GM12878 (cell line): ENCODE measurements around the gene LY9. TPM values are rescaled to one million over a fixed set of nuclear protein-coding genes. Genes with fewer than 3 reads are reported as not detected.

ENCODE experiments used
- BMI1 ChIP-seq: fragments of 450-650 bp; IDR thresholded peaks from 2 replicates; pipeline ENCODE4 v1.6.1; 2016; ENCODE audit warnings: mild to moderate bottlenecking, moderate library complexity, borderline replicate concordance
- DPF2 ChIP-seq: fragments of 450-650 bp; IDR thresholded peaks from 2 replicates; pipeline ENCODE4 v1.6.1; 2017; ENCODE audit warnings: mild to moderate bottlenecking
- EED ChIP-seq: sonication (generic); IDR thresholded peaks from 2 replicates; pipeline ENCODE4 v1.6.1; 2016; ENCODE audit warnings: antibody characterized with exemption, low read depth
- ESRRA ChIP-seq: IDR thresholded peaks from 2 replicates; pipeline ENCODE4 v1.6.1; 2012; ENCODE audit warnings: mild to moderate bottlenecking, low read length, improper control_type of control experiment
- EZH2 ChIP-seq: IDR thresholded peaks from 2 replicates; pipeline ENCODE4 v1.6.1; 2012; ENCODE audit warnings: low read depth, mild to moderate bottlenecking, control low read depth, inconsistent platforms, low read length, borderline replicate concordance; ENCODE audit not compliant: control insufficient read depth
- FOXK2 ChIP-seq: fragments of 450-650 bp; IDR thresholded peaks from 2 replicates; pipeline ENCODE4 v1.6.1; 2017; ENCODE audit warnings: mild to moderate bottlenecking, moderate library complexity
- HDAC2 ChIP-seq: fragments of 200-600 bp; sonication (generic); IDR thresholded peaks from 2 replicates; pipeline ENCODE4 v1.6.1; 2017
- IKZF2 ChIP-seq, 2 experiments: fragments of 450-650 bp; IDR thresholded peaks; 2 replicates each; pipeline ENCODE4 v1.6.1; 2017; ENCODE audit warnings: mild to moderate bottlenecking in 2 of 2, moderate library complexity in 2 of 2
- KDM1A ChIP-seq: fragments of 200-600 bp; sonication (generic); IDR thresholded peaks from 2 replicates; pipeline ENCODE4 v1.6.1; 2016; ENCODE audit warnings: borderline replicate concordance
- PAX8 ChIP-seq: fragments of 450-650 bp; IDR thresholded peaks from 2 replicates; pipeline ENCODE4 v1.6.1; 2017; ENCODE audit warnings: mild to moderate bottlenecking, moderate library complexity
- RAD21 ChIP-seq: IDR thresholded peaks from 2 replicates; pipeline ENCODE4 v1.6.1; 2011; ENCODE audit warnings: mild to moderate bottlenecking, low read depth, low read length, moderate library complexity; ENCODE audit not compliant: insufficient read depth
- RBBP5 ChIP-seq: fragments of 200-600 bp; sonication (generic); conservative IDR thresholded peaks from 2 replicates; pipeline ENCODE4 v1.6.1; 2016
- SRF ChIP-seq, 2 experiments: IDR thresholded peaks; 2 replicates each; pipeline ENCODE4 v1.6.1; 2011; ENCODE audit warnings: low read depth in 2 of 2, low read length in 2 of 2, mild to moderate bottlenecking in 1 of 2, moderate library complexity in 1 of 2
- SUPT20H ChIP-seq: IDR thresholded peaks from 2 replicates; pipeline ENCODE4 v1.6.1; 2011; ENCODE audit warnings: low read depth, mild to moderate bottlenecking, low read length, moderate library complexity, borderline replicate concordance; ENCODE audit not compliant: control insufficient read depth
- TAF1 ChIP-seq: IDR thresholded peaks from 2 replicates; pipeline ENCODE4 v1.6.1; 2011; ENCODE audit warnings: mild to moderate bottlenecking, low read depth, low read length, borderline replicate concordance
- WRNIP1 ChIP-seq: IDR thresholded peaks from 2 replicates; pipeline ENCODE4 v1.6.1; 2011; ENCODE audit warnings: low read depth, low read length, improper control_type of control experiment, borderline replicate concordance
- ZBED1 ChIP-seq: IDR thresholded peaks from 2 replicates; pipeline ENCODE4 v1.6.1; 2016; ENCODE audit warnings: borderline replicate concordance
- ZNF217 ChIP-seq: fragments of 450-650 bp; IDR thresholded peaks from 2 replicates; pipeline ENCODE4 v1.6.1; 2017; ENCODE audit warnings: antibody characterized with exemption, mild to moderate bottlenecking
- polyA plus RNA-seq, 11 experiments: library from polyadenylated mRNA; depleted of rRNA in 4 of 11; unstranded in 6 of 11; stranded (reverse) in 5 of 11; fragments of >200 nt; fragmentation: Nextera tagmentation in 4 of 11; fragmentation: Illumina TruSeq in 1 of 11; extraction: Ambion mirVana in 4 of 11; extraction: Trizol in 1 of 11; gene quantifications; 1 replicate in 1 of 11; 2 replicates in 10 of 11; pipeline versions ENCODE4 v1.2.1 to v1.2.3, GENCODE V29; 2011 to 2016; ENCODE audit warnings: inconsistent platforms in 2 of 11, missing spikeins in 2 of 11, low read depth in 1 of 11
- total RNA-seq, 4 experiments: library from RNA; depleted of rRNA in 3 of 4; stranded (reverse); fragments of >200 nt in 3 of 4; fragmentation: Illumina TruSeq in 1 of 4; extraction: Trizol in 1 of 4; gene quantifications; 2 replicates each; pipeline versions ENCODE4 v1.2.1 to v1.2.3, GENCODE V29; 2013 to 2021
- TF ChIP-seq, protein P1 (sequence below): fragments of 450-650 bp; IDR thresholded peaks from 2 replicates; pipeline ENCODE4 v1.6.1; 2016; ENCODE audit warnings: mild to moderate bottlenecking
- TF ChIP-seq, protein P2 (sequence below): IDR thresholded peaks from 2 replicates; pipeline ENCODE4 v1.6.1; 2011; ENCODE audit warnings: mild to moderate bottlenecking, low read depth, low read length, moderate library complexity; ENCODE audit not compliant: insufficient replicate concordance
- TF ChIP-seq, protein P3 (sequence below): IDR thresholded peaks from 2 replicates; pipeline ENCODE4 v1.6.1; 2012; ENCODE audit warnings: low read depth, low read length, improper control_type of control experiment
- TF ChIP-seq, protein P4 (sequence below): fragments of 450-650 bp; IDR thresholded peaks from 2 replicates; pipeline ENCODE4 v1.6.1; 2017; ENCODE audit warnings: low read depth, mild to moderate bottlenecking, moderate library complexity
- TF ChIP-seq, protein P5 (sequence below): fragments of 150-350 bp; IDR thresholded peaks from 2 replicates; pipeline ENCODE4 v1.6.1; 2016; ENCODE audit warnings: low read depth, low read length

The LY9 gene
- total and polyA plus RNA-seq, 10 of the 15 experiments (the other 5 are each of a cell fraction or from before 2014, with no cell fraction given): 2.7 to 12.5 (median 9.0) TPM

DNA sequence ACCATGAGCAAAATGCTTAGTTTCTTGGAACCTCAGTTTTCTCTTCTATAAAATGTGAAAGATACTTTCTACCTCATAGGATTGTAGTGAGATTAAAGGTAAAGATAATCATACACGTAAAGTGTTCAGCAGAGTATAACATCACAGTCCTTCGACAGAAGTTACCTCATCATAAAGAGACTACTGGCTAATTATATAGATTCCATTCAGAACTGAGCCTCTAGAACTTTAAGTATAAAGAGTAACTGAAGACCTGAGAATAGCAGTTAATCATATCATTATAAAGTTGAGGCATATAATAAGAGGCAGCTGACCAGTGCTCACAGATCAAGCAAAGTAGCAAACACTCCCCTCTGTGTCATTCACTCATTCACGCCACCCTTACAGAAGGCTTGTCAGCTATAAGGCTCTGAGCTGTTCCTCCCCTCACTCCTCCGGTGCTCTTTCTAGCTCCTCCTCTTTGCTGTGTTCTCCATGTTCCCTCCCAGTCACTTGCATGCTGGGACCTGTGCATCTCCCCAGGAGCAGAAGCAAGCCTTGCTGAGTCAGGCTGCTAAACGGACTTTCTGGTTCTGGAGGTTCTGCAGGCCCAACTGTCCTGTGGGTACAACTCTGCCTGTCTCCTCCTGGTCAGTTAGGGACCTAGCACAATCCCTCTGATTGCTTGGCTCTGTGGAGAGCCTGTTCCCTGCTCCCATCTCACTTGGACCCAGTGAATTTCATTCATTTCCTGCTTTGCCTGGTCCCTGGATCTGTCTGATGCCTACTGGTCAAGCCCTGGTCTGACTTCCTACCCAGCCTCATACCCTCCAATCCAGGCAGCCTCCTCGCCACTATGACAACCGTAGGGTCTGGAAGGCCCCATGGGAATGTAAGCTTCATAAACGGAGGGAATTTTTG lies 28.3 kb upstream of the LY9 start (continued):
- TF ChIP-seq, protein P1, sequence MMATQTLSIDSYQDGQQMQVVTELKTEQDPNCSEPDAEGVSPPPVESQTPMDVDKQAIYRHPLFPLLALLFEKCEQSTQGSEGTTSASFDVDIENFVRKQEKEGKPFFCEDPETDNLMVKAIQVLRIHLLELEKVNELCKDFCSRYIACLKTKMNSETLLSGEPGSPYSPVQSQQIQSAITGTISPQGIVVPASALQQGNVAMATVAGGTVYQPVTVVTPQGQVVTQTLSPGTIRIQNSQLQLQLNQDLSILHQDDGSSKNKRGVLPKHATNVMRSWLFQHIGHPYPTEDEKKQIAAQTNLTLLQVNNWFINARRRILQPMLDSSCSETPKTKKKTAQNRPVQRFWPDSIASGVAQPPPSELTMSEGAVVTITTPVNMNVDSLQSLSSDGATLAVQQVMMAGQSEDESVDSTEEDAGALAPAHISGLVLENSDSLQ: peak; percentile 52
- TF ChIP-seq WRNIP1: no peak
- no peak for TF ChIP-seq SUPT20H
- no peak for TF ChIP-seq ESRRA
- TF ChIP-seq, protein P2, sequence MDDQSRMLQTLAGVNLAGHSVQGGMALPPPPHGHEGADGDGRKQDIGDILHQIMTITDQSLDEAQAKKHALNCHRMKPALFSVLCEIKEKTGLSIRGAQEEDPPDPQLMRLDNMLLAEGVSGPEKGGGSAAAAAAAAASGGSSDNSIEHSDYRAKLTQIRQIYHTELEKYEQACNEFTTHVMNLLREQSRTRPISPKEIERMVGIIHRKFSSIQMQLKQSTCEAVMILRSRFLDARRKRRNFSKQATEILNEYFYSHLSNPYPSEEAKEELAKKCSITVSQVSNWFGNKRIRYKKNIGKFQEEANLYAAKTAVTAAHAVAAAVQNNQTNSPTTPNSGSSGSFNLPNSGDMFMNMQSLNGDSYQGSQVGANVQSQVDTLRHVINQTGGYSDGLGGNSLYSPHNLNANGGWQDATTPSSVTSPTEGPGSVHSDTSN: no peak
- TF ChIP-seq EZH2: no peak
- 0 out of 2 replicates have a peak, but pooled peaks have one; percentile 30 for TF ChIP-seq TAF1
- no peak for TF ChIP-seq ZNF217
- TF ChIP-seq PAX8: peak; percentile 45; the same call in 1 of the 2 replicates
- peak; percentile 56 for TF ChIP-seq EED
- no peak for TF ChIP-seq RBBP5
- no peak for TF ChIP-seq FOXK2
- peak; percentile 49 to 53; a peak in 3 of 4 replicates for TF ChIP-seq IKZF2 (IDR thresholded peaks at IDR 0.05)
- TF ChIP-seq, protein P3, sequence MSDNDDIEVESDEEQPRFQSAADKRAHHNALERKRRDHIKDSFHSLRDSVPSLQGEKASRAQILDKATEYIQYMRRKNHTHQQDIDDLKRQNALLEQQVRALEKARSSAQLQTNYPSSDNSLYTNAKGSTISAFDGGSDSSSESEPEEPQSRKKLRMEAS: no peak
- no peak for TF ChIP-seq BMI1
- no peak for TF ChIP-seq ZBED1
- TF ChIP-seq HDAC2: no peak
- no peak for TF ChIP-seq SRF (IDR thresholded peaks at IDR 0.05; ENCODE audit: low read depth in 2 of 2, low read length in 2 of 2)
- no peak for TF ChIP-seq RAD21
- TF ChIP-seq DPF2: no peak
- TF ChIP-seq, protein P4, sequence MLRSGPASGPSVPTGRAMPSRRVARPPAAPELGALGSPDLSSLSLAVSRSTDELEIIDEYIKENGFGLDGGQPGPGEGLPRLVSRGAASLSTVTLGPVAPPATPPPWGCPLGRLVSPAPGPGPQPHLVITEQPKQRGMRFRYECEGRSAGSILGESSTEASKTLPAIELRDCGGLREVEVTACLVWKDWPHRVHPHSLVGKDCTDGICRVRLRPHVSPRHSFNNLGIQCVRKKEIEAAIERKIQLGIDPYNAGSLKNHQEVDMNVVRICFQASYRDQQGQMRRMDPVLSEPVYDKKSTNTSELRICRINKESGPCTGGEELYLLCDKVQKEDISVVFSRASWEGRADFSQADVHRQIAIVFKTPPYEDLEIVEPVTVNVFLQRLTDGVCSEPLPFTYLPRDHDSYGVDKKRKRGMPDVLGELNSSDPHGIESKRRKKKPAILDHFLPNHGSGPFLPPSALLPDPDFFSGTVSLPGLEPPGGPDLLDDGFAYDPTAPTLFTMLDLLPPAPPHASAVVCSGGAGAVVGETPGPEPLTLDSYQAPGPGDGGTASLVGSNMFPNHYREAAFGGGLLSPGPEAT: peak; percentile 1; the same call in 1 of the 2 replicates
- TF ChIP-seq, protein P5, sequence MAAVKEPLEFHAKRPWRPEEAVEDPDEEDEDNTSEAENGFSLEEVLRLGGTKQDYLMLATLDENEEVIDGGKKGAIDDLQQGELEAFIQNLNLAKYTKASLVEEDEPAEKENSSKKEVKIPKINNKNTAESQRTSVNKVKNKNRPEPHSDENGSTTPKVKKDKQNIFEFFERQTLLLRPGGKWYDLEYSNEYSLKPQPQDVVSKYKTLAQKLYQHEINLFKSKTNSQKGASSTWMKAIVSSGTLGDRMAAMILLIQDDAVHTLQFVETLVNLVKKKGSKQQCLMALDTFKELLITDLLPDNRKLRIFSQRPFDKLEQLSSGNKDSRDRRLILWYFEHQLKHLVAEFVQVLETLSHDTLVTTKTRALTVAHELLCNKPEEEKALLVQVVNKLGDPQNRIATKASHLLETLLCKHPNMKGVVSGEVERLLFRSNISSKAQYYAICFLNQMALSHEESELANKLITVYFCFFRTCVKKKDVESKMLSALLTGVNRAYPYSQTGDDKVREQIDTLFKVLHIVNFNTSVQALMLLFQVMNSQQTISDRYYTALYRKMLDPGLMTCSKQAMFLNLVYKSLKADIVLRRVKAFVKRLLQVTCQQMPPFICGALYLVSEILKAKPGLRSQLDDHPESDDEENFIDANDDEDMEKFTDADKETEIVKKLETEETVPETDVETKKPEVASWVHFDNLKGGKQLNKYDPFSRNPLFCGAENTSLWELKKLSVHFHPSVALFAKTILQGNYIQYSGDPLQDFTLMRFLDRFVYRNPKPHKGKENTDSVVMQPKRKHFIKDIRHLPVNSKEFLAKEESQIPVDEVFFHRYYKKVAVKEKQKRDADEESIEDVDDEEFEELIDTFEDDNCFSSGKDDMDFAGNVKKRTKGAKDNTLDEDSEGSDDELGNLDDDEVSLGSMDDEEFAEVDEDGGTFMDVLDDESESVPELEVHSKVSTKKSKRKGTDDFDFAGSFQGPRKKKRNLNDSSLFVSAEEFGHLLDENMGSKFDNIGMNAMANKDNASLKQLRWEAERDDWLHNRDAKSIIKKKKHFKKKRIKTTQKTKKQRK: no peak
- TF ChIP-seq KDM1A: no peak
